SK-N-SH (cell line): ENCODE measurements around the gene SCARF2.

Experiments used
- EZH2phosphoT487 ChIP-seq: fragments of 200-600 bp; sonication (generic); IDR thresholded peaks from 2 replicates; pipeline ENCODE4 v1.6.1; 2017; ENCODE audit warnings: low read depth, mixed run types, mild to moderate bottlenecking, antibody characterized with exemption, moderate library complexity, borderline replicate concordance
- GABPA ChIP-seq: IDR thresholded peaks from 2 replicates; pipeline ENCODE4 v1.4.0; 2012; ENCODE audit warnings: low read depth, mild to moderate bottlenecking
- JUND ChIP-seq: IDR thresholded peaks from 2 replicates; pipeline ENCODE4 v1.4.0; 2012
- MXI1 ChIP-seq: IDR thresholded peaks from 2 replicates; pipeline ENCODE4 v1.6.1; 2012; ENCODE audit warnings: mild to moderate bottlenecking, low read depth, low read length, improper control_type of control experiment
- POLR2AphosphoS5 ChIP-seq: IDR thresholded peaks from 2 replicates; pipeline ENCODE4 v1.6.1; 2012; ENCODE audit warnings: low read depth, low read length
- RCOR1 ChIP-seq: fragments of 150-350 bp; IDR thresholded peaks from 2 replicates; pipeline ENCODE4 v1.6.1; 2017; ENCODE audit warnings: antibody characterized with exemption, low read length
- TF ChIP-seq, protein P1 (sequence below): fragments of 200-600 bp; sonication (generic); IDR thresholded peaks from 2 replicates; pipeline ENCODE4 v1.6.1; 2017; ENCODE audit warnings: antibody characterized with exemption, mild to moderate bottlenecking, moderate library complexity
- TF ChIP-seq, protein P2 (sequence below): IDR thresholded peaks from 2 replicates; pipeline ENCODE4 v1.6.1; 2012; ENCODE audit warnings: mild to moderate bottlenecking, low read depth, low read length, moderate library complexity

DNA sequence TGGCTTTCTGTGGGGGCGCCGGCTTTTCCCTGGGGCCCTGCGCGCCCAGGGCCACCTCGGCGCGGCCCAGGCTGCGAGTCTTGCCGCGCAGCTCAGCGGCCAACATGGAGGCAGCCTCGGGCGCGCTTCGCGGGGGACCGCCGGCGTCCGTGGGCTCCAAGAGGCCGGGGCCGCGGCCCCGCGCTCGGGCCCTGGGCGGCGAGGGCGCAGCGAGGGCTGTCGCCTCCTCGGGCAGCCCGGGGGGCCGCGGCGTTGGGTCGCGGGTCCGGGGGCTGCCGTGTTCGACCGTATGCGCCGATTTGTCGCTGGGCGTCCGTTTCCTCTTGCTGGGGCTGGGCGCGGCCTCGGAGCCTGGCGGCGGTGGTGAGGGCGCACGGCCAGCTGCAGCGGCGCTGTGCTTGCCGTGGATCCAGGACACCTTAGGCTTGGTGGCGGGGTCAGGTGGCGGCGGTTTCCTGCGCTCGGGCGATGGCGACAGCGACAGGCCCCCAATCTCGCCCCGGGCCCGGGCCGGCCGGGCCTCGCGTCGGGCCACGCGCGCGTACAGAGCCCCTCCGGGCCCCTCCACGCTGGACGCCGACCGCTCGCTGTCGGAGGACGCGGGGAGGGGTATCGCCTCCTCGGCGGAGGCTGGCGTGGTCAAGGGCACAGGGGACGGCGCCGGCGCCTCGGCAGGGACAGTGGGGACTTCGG lies 11.9 kb downstream of the SCARF2 start:
- TF ChIP-seq EZH2phosphoT487 (no peak), GABPA (no peak), POLR2AphosphoS5 (no peak), RCOR1 (no peak), JUND (no peak), MXI1 (no peak)
- TF ChIP-seq, protein P1, sequence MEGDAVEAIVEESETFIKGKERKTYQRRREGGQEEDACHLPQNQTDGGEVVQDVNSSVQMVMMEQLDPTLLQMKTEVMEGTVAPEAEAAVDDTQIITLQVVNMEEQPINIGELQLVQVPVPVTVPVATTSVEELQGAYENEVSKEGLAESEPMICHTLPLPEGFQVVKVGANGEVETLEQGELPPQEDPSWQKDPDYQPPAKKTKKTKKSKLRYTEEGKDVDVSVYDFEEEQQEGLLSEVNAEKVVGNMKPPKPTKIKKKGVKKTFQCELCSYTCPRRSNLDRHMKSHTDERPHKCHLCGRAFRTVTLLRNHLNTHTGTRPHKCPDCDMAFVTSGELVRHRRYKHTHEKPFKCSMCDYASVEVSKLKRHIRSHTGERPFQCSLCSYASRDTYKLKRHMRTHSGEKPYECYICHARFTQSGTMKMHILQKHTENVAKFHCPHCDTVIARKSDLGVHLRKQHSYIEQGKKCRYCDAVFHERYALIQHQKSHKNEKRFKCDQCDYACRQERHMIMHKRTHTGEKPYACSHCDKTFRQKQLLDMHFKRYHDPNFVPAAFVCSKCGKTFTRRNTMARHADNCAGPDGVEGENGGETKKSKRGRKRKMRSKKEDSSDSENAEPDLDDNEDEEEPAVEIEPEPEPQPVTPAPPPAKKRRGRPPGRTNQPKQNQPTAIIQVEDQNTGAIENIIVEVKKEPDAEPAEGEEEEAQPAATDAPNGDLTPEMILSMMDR: no peak
- TF ChIP-seq, protein P2, sequence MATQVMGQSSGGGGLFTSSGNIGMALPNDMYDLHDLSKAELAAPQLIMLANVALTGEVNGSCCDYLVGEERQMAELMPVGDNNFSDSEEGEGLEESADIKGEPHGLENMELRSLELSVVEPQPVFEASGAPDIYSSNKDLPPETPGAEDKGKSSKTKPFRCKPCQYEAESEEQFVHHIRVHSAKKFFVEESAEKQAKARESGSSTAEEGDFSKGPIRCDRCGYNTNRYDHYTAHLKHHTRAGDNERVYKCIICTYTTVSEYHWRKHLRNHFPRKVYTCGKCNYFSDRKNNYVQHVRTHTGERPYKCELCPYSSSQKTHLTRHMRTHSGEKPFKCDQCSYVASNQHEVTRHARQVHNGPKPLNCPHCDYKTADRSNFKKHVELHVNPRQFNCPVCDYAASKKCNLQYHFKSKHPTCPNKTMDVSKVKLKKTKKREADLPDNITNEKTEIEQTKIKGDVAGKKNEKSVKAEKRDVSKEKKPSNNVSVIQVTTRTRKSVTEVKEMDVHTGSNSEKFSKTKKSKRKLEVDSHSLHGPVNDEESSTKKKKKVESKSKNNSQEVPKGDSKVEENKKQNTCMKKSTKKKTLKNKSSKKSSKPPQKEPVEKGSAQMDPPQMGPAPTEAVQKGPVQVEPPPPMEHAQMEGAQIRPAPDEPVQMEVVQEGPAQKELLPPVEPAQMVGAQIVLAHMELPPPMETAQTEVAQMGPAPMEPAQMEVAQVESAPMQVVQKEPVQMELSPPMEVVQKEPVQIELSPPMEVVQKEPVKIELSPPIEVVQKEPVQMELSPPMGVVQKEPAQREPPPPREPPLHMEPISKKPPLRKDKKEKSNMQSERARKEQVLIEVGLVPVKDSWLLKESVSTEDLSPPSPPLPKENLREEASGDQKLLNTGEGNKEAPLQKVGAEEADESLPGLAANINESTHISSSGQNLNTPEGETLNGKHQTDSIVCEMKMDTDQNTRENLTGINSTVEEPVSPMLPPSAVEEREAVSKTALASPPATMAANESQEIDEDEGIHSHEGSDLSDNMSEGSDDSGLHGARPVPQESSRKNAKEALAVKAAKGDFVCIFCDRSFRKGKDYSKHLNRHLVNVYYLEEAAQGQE: no peak
